GM18907 (cell line): ENCODE results near the gene ZMIZ1.

ENCODE experiments used
- ATAC-seq: cut with Tn5 transposase; IDR thresholded peaks from one replicate; pipeline ENCODE4 v1.9.1; 2021; ENCODE audit warnings: mild to moderate bottlenecking, moderate library complexity; ENCODE audit not compliant: unreplicated experiment

The ZMIZ1 gene

DNA sequence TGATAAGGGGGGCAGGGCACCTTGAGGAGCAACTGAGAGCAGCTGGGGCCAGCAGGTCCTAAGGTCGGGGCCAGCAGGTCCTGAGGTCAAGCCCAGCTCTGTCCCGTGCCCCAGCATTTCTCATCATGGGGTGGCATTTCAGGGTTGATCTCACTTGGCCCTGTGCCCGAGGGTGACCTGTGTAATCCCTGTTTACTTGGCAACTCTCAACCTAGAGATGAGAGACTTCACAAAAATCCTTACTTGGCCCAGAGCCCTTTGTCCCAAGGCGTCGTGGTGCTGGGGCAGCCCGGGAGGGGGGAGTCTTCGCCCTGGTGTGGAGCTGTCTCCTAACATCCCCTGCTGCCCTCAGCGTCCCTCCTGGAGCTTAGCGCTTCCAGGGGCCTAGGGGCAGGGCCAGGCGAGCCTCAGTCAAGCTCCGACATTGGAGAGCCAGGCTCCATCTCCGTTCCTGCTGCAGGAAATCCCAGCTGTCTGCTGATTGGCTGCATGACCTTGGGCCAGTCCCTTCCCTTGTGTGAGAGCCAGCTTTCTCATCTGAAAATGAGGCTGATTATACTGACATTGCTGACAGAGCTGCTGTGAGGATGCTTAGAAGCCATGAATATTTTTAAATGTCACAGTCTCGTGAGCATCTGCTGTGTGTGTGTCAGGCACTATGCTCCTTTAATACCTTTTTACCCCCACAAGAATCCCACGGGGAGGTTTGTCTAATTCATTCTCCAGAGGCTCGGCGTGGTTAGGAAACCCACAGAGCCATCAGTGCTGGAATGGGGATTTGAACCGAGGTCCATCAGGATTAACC is 94.3 kb downstream of the ZMIZ1 start:
- ATAC-seq, result no peak

DNA sequence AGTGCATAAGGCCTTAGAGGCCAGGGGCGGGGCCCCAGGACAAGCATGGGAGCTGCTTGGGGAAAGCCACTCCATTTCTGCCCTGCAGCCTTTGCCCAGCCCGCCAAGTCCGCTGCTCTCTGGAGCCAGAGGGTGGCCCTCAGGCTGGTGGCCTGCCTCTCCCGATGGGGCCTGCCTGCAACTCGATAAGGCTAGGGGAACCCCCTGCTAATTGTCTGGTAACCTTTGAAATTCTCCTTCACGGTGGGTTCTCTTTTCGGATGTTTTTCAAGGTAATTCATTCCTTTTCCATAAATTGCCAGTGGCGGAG is 94.9 kb downstream of the ZMIZ1 start:
- no peak for ATAC-seq

DNA sequence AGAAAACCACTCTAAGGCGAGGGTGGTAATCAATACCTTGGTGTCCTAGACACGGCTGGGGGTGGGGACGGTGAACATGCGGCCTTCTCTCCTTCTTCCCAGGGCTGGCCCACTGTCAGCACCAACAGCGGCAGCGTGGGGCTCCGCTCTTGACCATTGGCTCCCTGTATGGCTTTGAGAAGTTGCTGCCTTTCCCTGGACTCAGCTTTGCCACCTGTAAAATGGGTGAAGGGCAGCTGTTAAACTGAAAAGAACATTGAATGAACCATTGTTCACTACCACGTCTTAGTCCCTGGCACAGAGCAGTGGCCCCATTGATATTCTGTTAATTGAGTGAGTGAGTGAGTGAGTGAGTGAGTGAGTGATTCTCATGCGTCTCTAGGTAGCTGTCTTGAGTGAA is 95.3 kb downstream of the ZMIZ1 start:
- no peak for ATAC-seq

DNA sequence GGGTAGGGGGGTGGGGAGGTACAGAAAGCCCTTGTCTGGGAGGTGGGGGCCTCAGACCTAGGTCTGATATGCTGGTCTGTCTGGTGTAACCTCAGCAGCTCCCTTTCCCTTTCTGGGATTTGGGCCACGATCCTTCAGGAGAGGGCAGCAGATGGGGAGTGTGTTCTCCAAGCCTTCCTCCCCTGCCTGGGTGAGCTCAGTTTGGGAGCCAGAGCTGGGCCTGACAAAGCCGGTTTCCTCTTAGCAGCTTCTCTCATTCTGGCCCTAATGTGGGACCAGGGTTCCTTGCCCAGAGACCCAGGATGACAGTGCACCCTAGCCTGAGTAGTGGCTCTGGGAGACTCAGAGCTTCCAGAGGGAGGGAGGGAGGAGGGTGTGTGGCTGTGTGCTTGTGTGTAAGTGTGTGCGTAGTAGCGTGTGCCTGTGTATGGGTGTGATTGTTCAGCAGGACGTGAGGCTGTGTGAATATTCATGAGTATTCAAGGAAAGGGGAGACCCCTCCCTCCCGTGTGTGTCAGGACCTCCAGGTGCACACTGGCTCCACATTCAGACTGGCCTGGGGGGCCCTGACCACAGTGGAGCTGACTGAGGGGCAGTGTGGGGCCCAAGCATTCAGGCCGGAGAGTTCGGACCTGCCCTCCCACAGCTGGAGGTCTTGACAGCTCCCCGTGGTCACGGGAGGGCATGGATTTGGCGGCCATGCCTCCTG is 96.5 kb downstream of the ZMIZ1 start:
- no peak for ATAC-seq

DNA sequence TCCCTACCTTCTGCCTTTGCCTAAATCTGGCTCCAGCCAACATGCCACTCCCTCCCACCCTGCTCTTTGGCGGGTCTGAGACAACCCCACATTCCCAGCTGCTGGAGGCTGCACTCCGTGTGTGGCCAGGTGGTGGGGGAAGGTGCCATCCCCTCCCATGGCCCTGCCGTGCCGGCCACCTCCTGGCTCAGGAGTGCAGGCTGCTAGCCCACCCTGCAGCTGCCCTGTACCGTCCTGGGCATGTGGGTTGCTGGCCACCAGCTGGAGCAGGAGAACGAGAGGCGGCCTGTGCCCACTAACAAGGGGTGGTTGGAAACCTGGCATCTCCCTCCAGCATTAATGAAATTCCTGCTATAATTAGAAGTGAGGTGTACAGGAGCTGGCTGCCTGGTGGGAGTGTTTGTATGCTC is 97.6 kb downstream of the ZMIZ1 start:
- ATAC-seq, result no peak

DNA sequence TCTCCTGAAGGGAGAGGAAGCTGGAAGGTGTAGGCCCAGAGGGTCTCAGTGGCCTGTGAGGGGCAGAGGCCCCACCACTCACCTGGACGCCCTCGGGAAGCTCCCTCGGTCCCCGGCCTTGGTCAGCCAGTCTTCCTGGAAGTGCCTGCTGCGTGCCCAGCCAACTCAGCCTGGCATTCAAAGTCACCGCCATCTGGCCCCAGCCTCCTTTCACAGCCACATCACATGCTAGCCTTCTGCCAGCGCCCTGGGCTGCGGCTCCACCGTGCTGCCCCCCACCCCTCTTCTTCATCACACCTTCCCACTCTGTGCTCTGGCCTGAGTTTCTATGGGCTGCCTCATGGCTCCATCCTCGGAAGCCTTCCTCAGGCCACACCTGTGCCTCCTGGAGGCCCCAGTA is 98.0 kb downstream of the ZMIZ1 start:
- no peak for ATAC-seq

DNA sequence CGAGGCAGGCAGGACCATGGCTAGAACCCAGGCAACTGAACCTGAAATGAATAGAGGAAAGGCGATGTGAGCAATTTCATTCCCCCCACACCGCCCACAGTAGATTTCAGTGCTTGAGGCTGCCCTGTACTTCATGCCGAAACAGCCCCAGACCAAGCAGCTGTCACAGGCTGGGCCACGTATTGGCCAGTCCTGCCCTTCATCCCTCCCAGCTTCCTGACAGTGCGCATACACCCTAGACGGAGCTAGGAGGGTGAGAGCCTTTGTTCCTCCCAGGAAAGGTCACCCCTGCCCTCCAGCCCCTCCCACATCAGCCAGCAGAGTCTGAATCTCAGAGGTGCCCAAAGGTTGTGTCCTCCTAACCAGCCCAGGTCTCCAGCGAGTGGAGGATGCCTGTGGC is 98.8 kb downstream of the ZMIZ1 start:
- ATAC-seq, result no peak

DNA sequence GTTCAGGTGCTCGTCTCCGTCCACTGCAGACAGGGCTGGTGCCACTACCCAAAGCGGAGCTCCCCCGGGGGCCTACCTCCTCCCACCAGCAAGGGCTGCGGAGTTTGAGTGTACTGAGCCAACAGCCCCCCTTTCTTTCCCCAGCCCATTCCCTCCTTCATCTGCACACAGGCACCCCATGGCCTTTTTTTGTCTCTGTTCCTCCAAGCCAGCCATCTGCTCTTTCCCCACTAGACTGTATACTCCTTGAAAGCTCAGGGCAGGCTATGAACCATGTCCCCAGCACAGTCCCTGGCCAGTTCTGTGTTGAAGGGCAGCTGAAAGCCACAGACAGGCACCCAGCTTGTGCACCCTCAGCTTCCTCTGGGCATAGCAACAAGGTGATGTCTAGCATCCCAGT is 99.4 kb downstream of the ZMIZ1 start:
- ATAC-seq, result no peak

DNA sequence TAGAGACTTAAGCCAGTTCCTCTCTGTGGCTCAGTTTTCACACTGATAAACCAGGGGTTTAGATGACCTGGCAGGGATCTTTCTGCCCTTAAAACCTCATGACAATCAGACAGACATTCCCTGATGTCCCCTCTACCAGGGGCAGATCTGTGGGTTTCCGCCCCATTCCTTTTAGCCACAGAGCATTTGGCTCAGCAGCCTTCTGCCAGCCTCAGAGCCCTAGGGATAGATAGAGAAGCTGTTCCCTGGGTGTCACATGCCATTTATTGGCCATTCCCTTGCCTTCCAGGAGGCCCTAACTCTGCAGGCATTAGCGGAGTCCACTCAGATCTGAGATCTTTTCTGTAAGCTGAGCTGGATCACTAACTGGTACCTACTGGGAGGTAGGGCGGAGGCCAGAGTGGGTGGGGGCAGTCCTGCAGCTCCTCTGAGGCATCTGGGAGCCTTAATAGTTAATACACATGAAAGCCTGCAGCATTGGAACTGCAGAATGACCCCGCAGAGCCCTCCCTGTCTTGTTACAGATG is 101.5 kb downstream of the ZMIZ1 start:
- no peak for ATAC-seq

DNA sequence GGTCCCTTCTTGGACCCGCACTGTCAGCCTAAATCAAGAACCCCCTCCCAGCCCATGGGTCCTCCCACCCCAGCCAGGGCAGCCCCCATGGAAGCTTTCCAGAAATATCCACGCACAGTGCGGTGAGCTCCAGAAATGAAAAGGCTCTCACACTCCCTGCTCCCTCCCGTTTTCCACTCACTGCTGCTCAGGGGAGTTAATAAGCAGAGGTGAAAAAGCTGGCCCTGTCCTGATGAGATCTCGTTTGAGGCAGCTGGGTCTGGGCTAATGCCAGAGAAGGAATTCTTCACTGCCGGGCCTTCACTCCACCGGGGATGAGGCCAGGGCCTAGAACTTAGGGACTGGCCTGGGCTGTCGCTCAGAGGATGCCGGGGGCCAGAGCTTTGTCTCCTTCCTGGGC is 102.2 kb downstream of the ZMIZ1 start:
- ATAC-seq, result no peak

DNA sequence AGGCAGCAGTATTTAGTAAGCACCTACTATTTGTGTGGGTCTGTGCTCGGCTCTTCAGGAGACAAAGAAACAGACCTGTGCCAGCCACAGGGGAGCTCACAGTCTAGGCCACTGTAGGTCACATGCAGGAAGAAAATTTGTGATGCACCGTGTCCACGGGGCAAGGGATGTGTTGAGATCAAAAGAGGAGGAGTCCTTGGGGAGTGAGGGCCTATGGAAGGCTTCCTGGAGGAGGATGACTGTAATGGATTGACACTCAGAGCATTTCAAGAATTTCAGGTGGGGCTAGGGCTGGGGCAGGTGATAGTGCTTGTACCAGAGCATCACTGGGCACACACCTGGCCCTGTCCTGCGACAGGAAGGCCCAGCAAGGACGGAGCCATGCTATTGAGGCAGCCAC is 102.7 kb downstream of the ZMIZ1 start:
- no peak for ATAC-seq

DNA sequence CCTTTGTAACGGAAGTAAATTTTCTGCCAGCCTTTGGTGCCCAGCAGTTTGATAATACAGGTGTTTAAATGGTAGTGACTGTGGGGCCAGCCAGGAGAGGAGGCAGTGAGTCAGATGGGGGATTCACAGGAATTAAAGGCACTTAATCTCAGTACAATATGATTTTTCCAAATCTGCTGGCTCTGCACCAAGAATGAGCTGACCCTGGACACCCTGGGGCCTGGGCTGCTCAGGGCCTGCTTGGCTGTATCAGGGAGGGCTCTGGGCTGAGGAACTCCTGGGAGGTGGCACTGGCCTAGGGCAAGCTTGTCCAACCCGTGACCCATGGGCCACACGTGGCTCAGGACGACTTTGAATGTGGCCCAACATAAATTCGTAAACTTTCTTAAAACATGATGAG is 104.1 kb downstream of the ZMIZ1 start:
- ATAC-seq, result no peak

DNA sequence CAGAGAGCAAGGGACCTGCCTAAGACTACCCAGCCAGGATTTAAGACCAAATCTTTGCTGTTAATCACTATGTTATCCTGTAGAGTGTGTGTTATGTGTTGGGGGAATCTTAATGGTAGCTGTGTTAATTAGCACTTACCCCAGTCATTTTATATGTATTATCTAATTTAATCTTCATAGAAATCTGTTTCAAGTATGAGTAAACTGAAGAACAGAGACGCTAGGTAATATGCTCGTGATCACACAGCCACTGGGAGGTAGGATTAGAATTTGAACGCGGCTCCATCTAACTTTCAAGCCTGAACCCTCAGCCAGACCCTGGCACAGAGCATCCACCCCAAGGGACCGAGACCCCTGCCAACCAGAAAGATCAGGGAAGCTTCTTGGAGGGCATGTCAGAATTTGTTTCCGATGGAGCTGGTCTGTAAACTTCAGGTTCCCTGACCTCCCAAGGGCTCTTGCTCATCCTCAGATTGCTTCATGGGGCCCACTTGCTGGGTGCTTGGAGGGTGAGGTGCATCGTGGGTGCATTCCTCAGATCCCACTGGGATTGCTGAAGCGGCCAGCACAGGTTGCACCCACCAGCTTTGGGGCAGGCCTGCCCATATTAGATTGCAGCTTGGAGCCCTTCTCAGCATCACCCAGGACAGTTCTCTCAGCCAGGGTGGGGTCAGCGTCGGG is 105.0 kb downstream of the ZMIZ1 start:
- no peak for ATAC-seq

DNA sequence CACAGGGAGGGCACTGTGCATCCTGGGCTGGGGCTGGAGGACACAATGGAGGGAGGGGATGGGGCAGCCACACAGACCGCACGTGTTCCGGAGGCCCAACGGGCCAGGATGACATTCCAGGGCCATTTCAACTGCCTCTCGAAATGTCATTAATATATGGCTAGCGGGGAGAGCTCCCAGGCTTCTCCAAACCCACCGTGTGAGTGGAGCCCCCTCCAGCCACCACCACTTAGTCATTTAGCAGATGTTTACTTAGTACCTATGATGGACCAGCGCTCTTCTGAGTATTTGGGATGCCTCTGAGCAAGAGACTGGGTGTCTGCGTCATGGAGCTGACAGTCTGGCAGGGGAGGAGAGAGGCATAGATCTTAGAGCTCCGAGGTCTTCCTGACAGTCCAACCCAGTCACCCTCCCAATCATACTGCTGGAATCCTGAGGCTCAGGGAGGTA is 107.3 kb downstream of the ZMIZ1 start:
- no peak for ATAC-seq

DNA sequence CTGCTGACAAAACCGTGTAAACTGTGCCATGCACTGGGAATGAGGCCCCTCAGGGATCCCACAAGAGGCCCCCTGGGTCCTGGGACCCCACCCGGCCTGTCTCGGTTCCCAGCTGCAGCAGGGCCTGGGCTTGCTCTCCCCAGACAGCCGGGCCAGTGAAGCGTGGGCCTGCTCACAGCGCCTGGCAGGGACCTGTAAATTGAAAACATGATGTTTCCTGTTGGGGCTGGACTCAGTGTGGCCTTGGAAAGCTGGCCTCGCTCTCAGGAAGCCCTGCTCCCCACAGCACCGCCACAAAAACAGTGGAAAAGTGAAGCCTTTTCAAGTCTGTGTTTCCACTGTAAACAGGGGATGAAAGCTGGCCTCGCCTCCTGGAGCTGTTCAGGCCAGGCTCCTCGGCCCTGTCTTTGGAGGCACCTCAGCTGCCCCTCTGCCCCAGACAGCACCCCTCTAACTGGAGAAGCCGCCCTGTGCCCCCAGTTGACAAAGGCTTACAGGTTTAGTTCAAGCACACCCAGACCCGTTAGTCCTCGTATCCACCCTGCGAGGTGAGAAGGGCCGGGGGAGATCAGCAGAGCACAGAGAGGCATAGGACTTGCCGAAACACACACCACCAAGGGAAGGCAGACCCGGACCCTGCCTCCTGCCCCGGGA is 108.3 kb downstream of the ZMIZ1 start:
- ATAC-seq, result no peak

DNA sequence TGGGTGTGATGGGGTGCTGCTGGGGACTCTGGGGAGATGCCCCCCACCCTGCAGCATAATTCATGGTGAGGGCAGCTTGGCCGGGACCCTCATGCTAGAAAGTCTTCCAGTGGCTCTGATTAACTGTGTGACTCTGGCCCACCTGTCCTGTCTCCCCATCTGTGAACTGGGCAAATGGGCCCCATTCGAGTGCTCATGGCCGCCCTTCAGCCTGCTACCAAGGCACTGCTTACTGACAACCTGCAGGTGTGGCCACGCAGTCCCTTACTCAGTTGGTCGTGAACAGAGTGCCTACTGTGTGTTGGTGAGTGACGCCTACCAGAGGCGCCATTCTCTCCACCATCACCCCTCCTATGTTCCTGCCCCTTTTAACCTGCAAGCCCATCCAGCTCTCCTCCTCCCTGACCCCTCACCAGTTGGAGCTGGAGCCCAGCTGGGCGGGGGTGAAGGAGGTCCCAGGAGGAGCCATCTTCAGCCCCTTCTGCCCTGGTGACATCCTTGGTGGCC is 109.4 kb downstream of the ZMIZ1 start:
- ATAC-seq, result no peak

DNA sequence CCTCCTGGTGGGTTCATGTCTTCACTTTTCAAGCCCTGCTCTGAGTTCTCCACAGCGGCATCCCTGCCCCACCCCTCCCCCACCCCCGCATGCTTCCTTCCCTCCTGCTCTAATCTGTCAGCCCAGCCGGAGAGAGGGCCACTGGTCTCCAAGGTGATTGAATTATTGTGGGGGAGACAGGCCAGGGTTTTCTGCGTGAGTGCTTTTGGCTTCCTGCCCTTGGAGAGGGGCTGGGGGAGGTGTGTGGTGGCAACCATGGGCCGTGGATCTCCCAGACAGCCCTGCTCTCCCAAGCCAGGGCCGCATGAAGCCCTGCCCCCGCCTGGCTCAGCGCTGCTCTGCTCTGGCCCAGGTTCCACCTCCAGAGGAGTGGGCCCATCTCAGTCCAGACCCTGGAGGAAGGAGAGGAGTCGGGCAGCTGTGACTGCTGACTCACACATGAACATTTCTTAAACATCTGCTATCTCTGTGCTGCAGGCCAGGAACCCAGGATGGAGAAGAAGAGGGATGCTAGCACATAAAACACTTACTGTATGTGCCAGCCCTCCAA is 109.9 kb downstream of the ZMIZ1 start:
- ATAC-seq, result no peak

DNA sequence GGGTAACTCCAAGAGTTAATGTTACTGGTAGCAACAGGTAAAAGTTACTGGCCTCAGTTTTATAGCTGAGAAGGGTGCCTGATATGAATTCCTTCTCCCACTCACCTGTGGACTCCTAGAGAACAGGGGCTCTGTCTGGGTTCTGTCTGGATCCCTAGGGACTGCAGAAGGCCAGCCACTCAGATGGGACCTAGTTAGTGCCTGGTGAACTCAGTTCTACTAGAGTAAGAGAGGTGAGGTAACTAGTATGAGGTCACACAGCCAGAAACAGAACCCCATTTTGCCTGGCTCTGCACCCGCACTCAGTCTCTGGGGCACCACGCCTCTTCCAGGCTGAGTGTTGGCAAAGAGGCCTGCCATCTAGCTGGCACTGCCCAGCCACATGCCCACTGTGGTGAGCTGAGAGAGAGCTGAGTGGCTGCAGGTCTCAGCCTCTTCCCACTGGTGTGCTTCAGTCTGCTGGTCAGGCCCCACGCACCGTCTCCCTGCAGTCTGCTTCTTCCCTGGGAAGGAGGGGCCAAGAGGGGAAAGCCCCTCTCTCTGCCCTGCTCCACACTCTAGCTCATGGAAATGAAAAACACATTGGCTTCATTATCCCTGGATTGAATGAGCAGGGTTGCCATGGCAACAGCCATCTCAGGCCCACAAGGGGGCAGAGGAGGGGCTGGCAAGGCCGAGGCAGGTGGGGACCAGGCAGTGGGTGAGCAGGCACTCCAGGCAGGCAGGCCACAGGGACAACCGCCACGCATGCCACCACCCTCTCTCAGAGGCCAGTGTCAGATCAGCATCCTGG is 110.6 kb downstream of the ZMIZ1 start:
- no peak for ATAC-seq

DNA sequence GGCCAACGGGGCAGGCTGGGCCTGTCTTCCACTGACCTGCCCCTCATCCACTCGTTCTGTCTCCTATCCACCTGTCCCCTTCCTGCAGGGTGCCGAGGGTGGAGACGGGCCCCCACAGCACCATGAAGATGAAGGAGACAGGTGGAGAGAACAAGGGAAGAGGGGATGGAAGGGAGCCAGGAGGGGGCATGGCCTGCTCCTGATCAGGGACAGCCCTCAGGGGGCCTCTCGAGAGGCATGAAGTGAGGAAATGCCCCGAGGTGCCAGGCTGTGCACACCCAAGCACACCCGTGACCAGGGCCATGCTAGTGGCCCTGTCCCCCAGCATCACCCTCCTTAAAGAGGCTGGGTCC is 111.2 kb downstream of the ZMIZ1 start:
- no peak for ATAC-seq
